Neural progenitor cell (in vitro differentiated cells): ENCODE results near the gene CYP2S1.

Experiments used
- CTCF ChIP-seq: fragments of 200-600 bp; sonication (generic); IDR thresholded peaks from 2 replicates; pipeline ENCODE4 v1.5.1; 2017; ENCODE audit warnings: antibody characterized with exemption, mild to moderate bottlenecking
- EZH2 ChIP-seq: fragments of 200-600 bp; sonication (generic); IDR thresholded peaks from 2 replicates; pipeline ENCODE4 v1.6.1; 2017; ENCODE audit warnings: antibody characterized with exemption, mild to moderate bottlenecking, moderate library complexity

GRCh38 chr19:41255171-41255570 lies 62.2 kb downstream of the CYP2S1 start:
- no peak for TF ChIP-seq CTCF
- no peak for TF ChIP-seq EZH2
